ENCODE data around the gene ZMYND8. TPM values are rescaled to one million over a fixed set of nuclear protein-coding genes. Genes with fewer than 3 reads are reported as not detected.
A peak's percentile ranks its signal among the peaks of the same experiment; 100 is the strongest.

Gene ZMYND8
- total RNA-seq, 2 experiments from 2014 or later: 33.0 to 34.3 TPM

- Mint-ChIP-seq H3K4me3 (peak overlapping the region; percentile 34), H3K36me3 (ENCODE audit: low read depth) (peaks cover 29% of the 10 kb centered on the region), H3K9me3 (no peaks in the 10 kb centered on the region), H3K27me3 (no peaks in the 10 kb centered on the region), H3K4me1 (ENCODE audit: low read depth) (peaks cover 18% of the 10 kb centered on the region), H3K27ac (no peak overlapping the region)
- ATAC-seq (ENCODE audit: poor library complexity) (peak; percentile 40), DNase-seq (peak in 2 of 14 experiments; percentile 5 to 36)
- ChIA-PET CTCF (interaction anchor here (1.5 kb wide), 1 partner anchor 38 kb away, joined by 4 read pairs; no protein-coding TSS in a partner anchor), POLR2A (interaction anchor here (2.5 kb wide), 1 partner anchor 10 kb away, joined by 15 read pairs; the partner anchor contains the start of gene ZMYND8)
- Histone ChIP-seq H3K36me3 (ENCODE audit: insufficient read depth, low read length) (peaks cover 46% of the 10 kb centered on the region), H3K27me3 (ENCODE audit: control insufficient read depth in 1 of 2, insufficient read depth in 2 of 2, low read length in 2 of 2) (no peaks in the 10 kb centered on the region), H3K4me1 (ENCODE audit: insufficient read depth, low read length) (peaks cover 37% of the 10 kb centered on the region), H3K9me3 (ENCODE audit: control insufficient read depth in 1 of 2, insufficient read depth in 1 of 2, low read length in 2 of 2) (no peaks in the 10 kb centered on the region), H3K4me3 (ENCODE audit: low read length) (no peak overlapping the region), H3K27ac (ENCODE audit: low read depth in 1 of 2, low read length in 2 of 2) (no peak overlapping the region)
- intact Hi-C loops (cut with DNase I, micrococcal nuclease): no loop called here
- no peak for TF ChIP-seq CTCF (IDR thresholded peaks at IDR 0.05)
These were observed 10.3 kb downstream of the ZMYND8 start for GRCh38 chr20:47346172-47346571.

- ChIA-PET POLR2A (interaction anchor here (1.2 kb wide), 2 partner anchors 11 to 13 kb away, joined by 4 to 5 read pairs; partner anchors contain the start of gene ZMYND8), CTCF (interaction anchor here (0.7 kb wide), 1 partner anchor 14 kb away, joined by 3 read pairs; no protein-coding TSS in a partner anchor)
- no peaks in the 10 kb centered on the region for H3K27me3 ChIP-seq (ENCODE audit: control insufficient read depth in 1 of 2, insufficient read depth in 2 of 2, low read length in 2 of 2)
- peaks cover 40% of the 10 kb centered on the region for H3K4me1 ChIP-seq (ENCODE audit: insufficient read depth, low read length)
- Mint-ChIP-seq H3K27me3 (no peaks in the 10 kb centered on the region), H3K4me3 (no peak overlapping the region), H3K36me3 (ENCODE audit: low read depth) (peaks cover 38% of the 10 kb centered on the region), H3K27ac (peak overlapping the region; percentile 59), H3K4me1 (ENCODE audit: low read depth) (peaks cover 23% of the 10 kb centered on the region), H3K9me3 (no peaks in the 10 kb centered on the region)
- H3K9me3 ChIP-seq (ENCODE audit: control insufficient read depth in 1 of 2, insufficient read depth in 1 of 2, low read length in 2 of 2): no peaks in the 10 kb centered on the region
- no peak for ATAC-seq (ENCODE audit: poor library complexity)
- H3K4me3 ChIP-seq (ENCODE audit: low read length): no peak overlapping the region
- intact Hi-C loops (cut with DNase I, micrococcal nuclease): no loop called here
- no peak for TF ChIP-seq CTCF (IDR thresholded peaks at IDR 0.05)
- H3K27ac ChIP-seq (ENCODE audit: low read depth in 1 of 2, low read length in 2 of 2): no peak overlapping the region
- peaks cover 51% of the 10 kb centered on the region for H3K36me3 ChIP-seq (ENCODE audit: insufficient read depth, low read length)
- DNase-seq: no peak
These were observed 11.3 kb downstream of the ZMYND8 start for GRCh38 chr20:47345214-47345613.

- Histone ChIP-seq H3K36me3 (ENCODE audit: insufficient read depth, low read length) (peaks cover 56% of the 10 kb centered on the region), H3K4me1 (ENCODE audit: insufficient read depth, low read length) (peaks cover 26% of the 10 kb centered on the region), H3K4me3 (ENCODE audit: low read length) (no peak overlapping the region), H3K27ac (ENCODE audit: low read depth in 1 of 2, low read length in 2 of 2) (no peak overlapping the region), H3K9me3 (ENCODE audit: control insufficient read depth in 1 of 2, insufficient read depth in 1 of 2, low read length in 2 of 2) (no peaks in the 10 kb centered on the region), H3K27me3 (ENCODE audit: control insufficient read depth in 1 of 2, insufficient read depth in 2 of 2, low read length in 2 of 2) (no peaks in the 10 kb centered on the region)
- no peak for ATAC-seq (ENCODE audit: poor library complexity)
- H3K4me3 Mint-ChIP-seq: no peak overlapping the region
- POLR2A ChIA-PET: interaction anchor here (0.6 to 1.1 kb wide), 2 partner anchors 71 to 202 kb away, joined by 3 read pairs; no protein-coding TSS in a partner anchor
- H3K27me3 Mint-ChIP-seq: no peaks in the 10 kb centered on the region
- TF ChIP-seq CTCF (IDR thresholded peaks at IDR 0.05): no peak
- peak overlapping the region; percentile 14 for H3K27ac Mint-ChIP-seq
- CTCF ChIA-PET: interaction anchor here (0.5 to 1.4 kb wide), 2 partner anchors 41 to 307 kb away, joined by 3 to 7 read pairs; no protein-coding TSS in a partner anchor
- intact Hi-C loops (cut with DNase I, micrococcal nuclease): no loop called here
- H3K36me3 Mint-ChIP-seq (ENCODE audit: low read depth): peaks cover 58% of the 10 kb centered on the region
- DNase-seq: no peak
- no peaks in the 10 kb centered on the region for H3K9me3 Mint-ChIP-seq
- H3K4me1 Mint-ChIP-seq (ENCODE audit: low read depth): peaks cover 35% of the 10 kb centered on the region
These were observed 13.5 kb downstream of the ZMYND8 start for GRCh38 chr20:47343007-47343472.
